H1 (cell line): ENCODE measurements around the gene SURF2. TPM values are rescaled to one million over a fixed set of nuclear protein-coding genes. Genes with fewer than 3 reads are reported as not detected.

ENCODE experiments used
- CTCF ChIA-PET: fragments of 300-600 bp; sonication (Branson Sonifier 250); formaldehyde crosslinking; loops from one replicate; lab custom pipeline; 2021; ENCODE audit not compliant: partially characterized antibody; lab: Charles Lee
- POLR2A ChIA-PET: fragments of 300-600 bp; sonication (Branson Sonifier 250); formaldehyde crosslinking; loops from one replicate; lab custom pipeline; 2021; ENCODE audit warnings: inconsistent platforms; ENCODE audit not compliant: partially characterized antibody; lab: Charles Lee
- DNase-seq, 2 experiments: peaks; one replicate each; pipeline versions ENCODE4 v3.0.0 to v3.0.0-alpha.2; 2010 to 2022; ENCODE audit warnings: low spot score in 2 of 2, low read depth in 1 of 2, mixed read lengths in 1 of 2
- FAIRE-seq: peaks from 2 replicates; lab custom pipeline; 2011; peaks lifted over from hg19 to GRCh38; lab: Jason Lieb, UNC
- H2AFZ ChIP-seq: 2 replicates; pipeline ENCODE4 v1.8.1; 2012; ENCODE audit warnings: low read length, inconsistent platforms
- H2AK5ac ChIP-seq: 2 replicates; pipeline ENCODE4 v1.6.1; 2013; ENCODE audit warnings: low read depth, low read length
- H2BK120ac ChIP-seq: replicated peaks from 2 replicates; pipeline ENCODE3; 2013; ENCODE audit warnings: low read depth, low read length, inconsistent platforms
- H2BK12ac ChIP-seq: 2 replicates; pipeline ENCODE4 v1.6.1; 2013; ENCODE audit warnings: low read depth, low read length
- H2BK15ac ChIP-seq: 2 replicates; pipeline ENCODE4 v1.6.1; 2013; ENCODE audit warnings: low read length
- H2BK20ac ChIP-seq: 2 replicates; pipeline ENCODE4 v1.6.1; 2013; ENCODE audit warnings: low read length
- H2BK5ac ChIP-seq: 2 replicates; pipeline ENCODE4 v1.6.1; 2013; ENCODE audit warnings: low read depth, low read length
- H3K14ac ChIP-seq: 2 replicates; pipeline ENCODE4 v1.6.1; 2013; ENCODE audit warnings: inconsistent platforms; ENCODE audit not compliant: insufficient read length
- H3K18ac ChIP-seq: 2 replicates; pipeline ENCODE4 v1.6.1; 2013; ENCODE audit warnings: low read length; ENCODE audit errors: extremely low read depth
- H3K23ac ChIP-seq: 2 replicates; pipeline ENCODE4 v1.6.1; 2013; ENCODE audit warnings: inconsistent platforms; ENCODE audit not compliant: insufficient read length
- H3K23me2 ChIP-seq: 2 replicates; pipeline ENCODE4 v1.6.1; 2013; ENCODE audit warnings: low read depth, low read length
- H3K27ac ChIP-seq: 2 replicates; pipeline ENCODE4 v1.6.1; 2011; ENCODE audit warnings: low read depth, low read length, inconsistent platforms
- H3K27me3 ChIP-seq, 4 experiments: replicated peaks in 1 of 4; 1 replicate in 1 of 4; 2 replicates in 3 of 4; pipeline versions ENCODE4 v1.6.1 to v1.8.1; 2011 to 2013; ENCODE audit warnings: low read length in 3 of 4, mild to moderate bottlenecking in 3 of 4, inconsistent platforms in 2 of 4, mixed read lengths in 2 of 4, moderate library complexity in 1 of 4; ENCODE audit not compliant: control insufficient read depth in 3 of 4, insufficient read depth in 3 of 4; ENCODE audit errors: extremely low read depth in 1 of 4
- H3K36me3 ChIP-seq, 4 experiments: 2 replicates each; pipeline versions ENCODE4 v1.6.1 to v1.8.1; 2011 to 2013; ENCODE audit warnings: mild to moderate bottlenecking in 4 of 4, low read length in 3 of 4, moderate library complexity in 2 of 4, control low read depth in 1 of 4, inconsistent platforms in 1 of 4; ENCODE audit not compliant: insufficient read depth in 4 of 4, control insufficient read depth in 2 of 4
- H3K4ac ChIP-seq: replicated peaks from 2 replicates; pipeline ENCODE3; 2013; ENCODE audit warnings: low read length, low read depth, mixed read lengths, inconsistent platforms; ENCODE audit not compliant: insufficient read length
- H3K4me1 ChIP-seq, 4 experiments: replicated peaks in 1 of 4; 1 replicate in 1 of 4; 2 replicates in 3 of 4; pipeline versions ENCODE4 v1.6.1 to v1.8.1; 2011 to 2013; ENCODE audit warnings: low read length in 3 of 4, inconsistent platforms in 2 of 4, mixed read lengths in 1 of 4; ENCODE audit not compliant: insufficient read depth in 4 of 4, control insufficient read depth in 3 of 4
- H3K4me2 ChIP-seq, 2 experiments: 2 replicates each; pipeline versions ENCODE4 v1.6.1 to v1.8.1; 2011 to 2013; ENCODE audit warnings: low read depth in 2 of 2, low read length in 2 of 2, control low read depth in 1 of 2, inconsistent platforms in 1 of 2, mild to moderate bottlenecking in 1 of 2; ENCODE audit not compliant: insufficient read depth in 1 of 2
- H3K4me3 ChIP-seq, 4 experiments: fragments of 200-600, 300-600 bp in 1 of 4; sonication (generic), shearing (Covaris generic), sonication (Bioruptor Twin) in 1 of 4; 2 replicates each; pipeline versions ENCODE4 v1.5.1 to v1.8.1; 2011 to 2016; ENCODE audit warnings: low read length in 4 of 4, low read depth in 3 of 4, control low read depth in 2 of 4, inconsistent platforms in 2 of 4, mild to moderate bottlenecking in 2 of 4, mixed read lengths in 1 of 4, moderate library complexity in 1 of 4; ENCODE audit not compliant: insufficient read depth in 2 of 4; ENCODE audit errors: extremely low read depth in 1 of 4
- H3K56ac ChIP-seq: replicated peaks from 2 replicates; pipeline ENCODE3; 2013; ENCODE audit warnings: low read depth, mild to moderate bottlenecking, mixed read lengths, low read length, inconsistent platforms; ENCODE audit not compliant: insufficient read length
- H3K79me1 ChIP-seq: 2 replicates; pipeline ENCODE4 v1.6.1; 2013; ENCODE audit warnings: low read depth, low read length, control low read depth
- H3K79me2 ChIP-seq, 2 experiments: 2 replicates each; pipeline versions ENCODE4 v1.6.1 to v1.8.1; 2012 to 2013; ENCODE audit warnings: low read length in 2 of 2, mild to moderate bottlenecking in 2 of 2, inconsistent platforms in 1 of 2; ENCODE audit not compliant: insufficient read depth in 2 of 2, control insufficient read depth in 1 of 2
- H3K9ac ChIP-seq, 4 experiments: replicated peaks in 1 of 4; 1 replicate in 1 of 4; 2 replicates in 3 of 4; pipeline versions ENCODE4 v1.6.1 to v1.8.1; 2011 to 2013; ENCODE audit warnings: low read depth in 3 of 4, low read length in 3 of 4, control low read depth in 2 of 4, mild to moderate bottlenecking in 2 of 4, moderate library complexity in 2 of 4, inconsistent platforms in 1 of 4; ENCODE audit errors: extremely low read depth in 1 of 4
- H3K9me3 ChIP-seq, 2 experiments: 2 replicates each; pipeline versions ENCODE4 v1.6.1 to v1.8.1; 2012 to 2013; ENCODE audit warnings: mild to moderate bottlenecking in 2 of 2, moderate library complexity in 2 of 2, control low read depth in 1 of 2, inconsistent platforms in 1 of 2, low read depth in 1 of 2, low read length in 1 of 2, mixed read lengths in 1 of 2; ENCODE audit not compliant: insufficient read depth in 2 of 2
- H4K20me1 ChIP-seq, 2 experiments: replicated peaks in 1 of 2; 2 replicates each; pipeline versions ENCODE3 to v1.8.1; 2011 to 2013; ENCODE audit warnings: inconsistent platforms in 2 of 2, low read length in 2 of 2, mild to moderate bottlenecking in 1 of 2; ENCODE audit not compliant: insufficient read depth in 2 of 2, control insufficient read depth in 1 of 2
- H4K5ac ChIP-seq: 2 replicates; pipeline ENCODE4 v1.6.1; 2013; ENCODE audit warnings: low read length, low read depth, mixed read lengths, inconsistent platforms; ENCODE audit not compliant: insufficient read length
- H4K8ac ChIP-seq: 2 replicates; pipeline ENCODE4 v1.8.0; 2013; ENCODE audit warnings: mild to moderate bottlenecking, moderate library complexity, low read length, inconsistent platforms; ENCODE audit not compliant: insufficient read depth; ENCODE audit errors: extremely low read depth
- H4K91ac ChIP-seq: replicated peaks from 2 replicates; pipeline ENCODE3; 2013; ENCODE audit warnings: low read length, mixed read lengths, inconsistent platforms; ENCODE audit not compliant: insufficient read length
- NRF1 ChIP-seq: IDR thresholded peaks from 2 replicates; pipeline ENCODE4 v1.6.1; 2011; ENCODE audit warnings: mild to moderate bottlenecking, low read depth, low read length, improper control_type of control experiment
- WGBS, 2 experiments: shearing (Covaris generic) in 1 of 2; methylation state at CpG; one replicate each; pipeline versions ENCODE4 v1.1.6 to v1.1.7; 2013 to 2015; ENCODE audit warnings: low lambda C conversion rate in 2 of 2, mixed read lengths in 2 of 2, inconsistent platforms in 1 of 2, low coverage in 1 of 2, missing lambda C conversion rate in 1 of 2; ENCODE audit not compliant: insufficient replicate concordance in 2 of 2, insufficient coverage in 1 of 2, insufficient read length in 1 of 2; ENCODE audit errors: extremely low coverage in 1 of 2, missing lambda C conversion rate in 1 of 2; 5-methylcytosine and 5-hydroxymethylcytosine counted together
- polyA plus RNA-seq, 7 experiments: library from polyadenylated mRNA; depleted of rRNA in 3 of 7; stranded (reverse) in 5 of 7; unstranded in 2 of 7; fragments of >200 nt in 5 of 7; fragments of 200-250 nt in 2 of 7; gene quantifications; 1 replicate in 5 of 7; 2 replicates in 1 of 7; 4 replicates in 1 of 7; pipeline versions ENCODE4 v1.2.1 to v1.2.3, GENCODE V29; 2011 to 2013; ENCODE audit warnings: missing spikeins in 2 of 7, mixed read lengths in 2 of 7
- total RNA-seq: library from RNA; stranded (reverse); fragmentation: NEBNext Ultra II Directional; extraction: Animal tissue kit (Norgen Biotek cat#: 25700); gene quantifications from 2 replicates; pipeline ENCODE4 v1.2.1, GENCODE V29; 2021
- TF ChIP-seq, protein P1 (sequence below), 3 experiments: IDR thresholded peaks; 1 replicate in 2 of 3; 2 replicates in 1 of 3; pipeline versions ENCODE4 v1.5.1 to v1.6.1; 2011; ENCODE audit warnings: low read length in 3 of 3, mild to moderate bottlenecking in 3 of 3, inconsistent platforms in 2 of 3, low read depth in 1 of 3, moderate library complexity in 1 of 3; ENCODE audit not compliant: insufficient read depth in 1 of 3; ENCODE audit errors: control extremely low read depth in 1 of 3

The SURF2 gene
- total and polyA plus RNA-seq, 2 of the 8 experiments (the other 6 are each of a cell fraction or from before 2014, with no cell fraction given): 36.6 to 37.7 TPM

DNA sequence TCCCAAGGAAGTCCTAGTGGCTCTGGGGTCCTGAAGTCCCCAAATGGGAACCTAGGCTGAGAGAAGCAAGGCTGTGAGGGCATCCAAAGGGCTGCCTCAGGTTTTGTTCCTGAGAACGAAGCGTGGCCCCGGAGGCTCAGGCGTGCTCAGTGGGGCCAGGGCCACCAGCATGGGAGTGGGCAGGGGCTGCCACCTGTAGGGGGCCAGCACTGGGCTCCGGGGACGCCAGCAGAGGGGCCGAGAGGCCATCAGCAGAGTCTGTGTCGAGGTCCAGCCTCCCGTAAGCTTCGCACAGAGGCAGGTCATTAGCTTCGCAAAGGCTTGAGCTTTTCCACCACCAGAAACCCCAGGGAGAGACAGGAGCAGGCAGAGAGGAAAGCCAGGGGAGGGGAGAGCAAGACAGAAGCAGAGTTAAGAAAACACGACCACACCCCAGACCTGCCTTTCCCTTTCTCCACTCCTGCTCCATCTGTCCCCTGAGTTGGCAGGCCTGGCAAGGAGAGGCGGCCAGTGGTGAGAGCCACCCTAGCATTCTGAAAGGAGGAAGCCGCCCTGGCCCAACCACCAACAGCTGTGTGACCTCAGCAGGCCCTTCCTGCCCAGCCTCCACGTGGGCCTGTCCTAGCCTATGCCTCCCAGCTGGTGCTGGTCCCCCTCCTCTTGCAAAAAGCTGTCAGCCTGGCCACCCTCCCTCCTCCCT is 14.8 kb upstream of the SURF2 start:
- DNase-seq (no peak), FAIRE-seq (no peak)
- Histone ChIP-seq H3K56ac (no peak overlapping the region), H3K9me3 (no peaks in the 10 kb centered on the region), H2BK5ac (no peak overlapping the region), H3K27ac (no peak overlapping the region), H2BK15ac (no peak overlapping the region), H2BK20ac (no peak overlapping the region), H3K23me2 (peaks cover 1% of the 10 kb centered on the region; the same call in 1 of the 2 replicates), H2BK120ac (no peak overlapping the region), H3K9ac (no peak overlapping the region), H4K8ac (no peak overlapping the region), H2BK12ac (no peak overlapping the region), H3K4me2 (no peak overlapping the region), H4K5ac (no peak overlapping the region), H2AK5ac (no peak overlapping the region), H3K14ac (no peak overlapping the region), H4K91ac (no peak overlapping the region), H4K20me1 (peaks cover 12 to 31% of the 10 kb centered on the region in 2 experiments), H3K23ac (no peak overlapping the region), H3K4me3 (no peak overlapping the region), H2AFZ (no peak overlapping the region), H3K79me2 (peaks cover 4 to 15% of the 10 kb centered on the region in 2 experiments; a peak in 3 of 4 replicates), H3K18ac (no peak overlapping the region), H3K27me3 (no peaks in the 10 kb centered on the region), H3K4ac (no peak overlapping the region), H3K79me1 (peaks cover 17% of the 10 kb centered on the region), H3K36me3 (peaks cover 31 to 70% (median 53%) of the 10 kb centered on the region in 4 experiments), H3K4me1 (peaks cover 0 to 3% (median 3%) of the 10 kb centered on the region in 4 experiments; a peak in 5 of 7 replicates)
- WGBS, 2 experiments: 86% methylated on average over 13 of the region's 15 CpGs; no CpG with 5 or more reads in 1 of the 2 experiments
- ChIA-PET CTCF (interaction anchor here (0.7 to 5.5 kb wide), 30 partner anchors 8 to 227 kb away, joined by 3 to 45 read pairs (median 5); partner anchors contain the start of genes SLC2A6 and SURF1), POLR2A (interaction anchor here (0.8 to 14.8 kb wide), 4 partner anchors 11 to 119 kb away, joined by 3 to 303 read pairs (median 14); partner anchors contain the start of genes ADAMTS13, MED22, RPL7A and SURF1)
- no peak for TF ChIP-seq NRF1
- TF ChIP-seq, protein P1, sequence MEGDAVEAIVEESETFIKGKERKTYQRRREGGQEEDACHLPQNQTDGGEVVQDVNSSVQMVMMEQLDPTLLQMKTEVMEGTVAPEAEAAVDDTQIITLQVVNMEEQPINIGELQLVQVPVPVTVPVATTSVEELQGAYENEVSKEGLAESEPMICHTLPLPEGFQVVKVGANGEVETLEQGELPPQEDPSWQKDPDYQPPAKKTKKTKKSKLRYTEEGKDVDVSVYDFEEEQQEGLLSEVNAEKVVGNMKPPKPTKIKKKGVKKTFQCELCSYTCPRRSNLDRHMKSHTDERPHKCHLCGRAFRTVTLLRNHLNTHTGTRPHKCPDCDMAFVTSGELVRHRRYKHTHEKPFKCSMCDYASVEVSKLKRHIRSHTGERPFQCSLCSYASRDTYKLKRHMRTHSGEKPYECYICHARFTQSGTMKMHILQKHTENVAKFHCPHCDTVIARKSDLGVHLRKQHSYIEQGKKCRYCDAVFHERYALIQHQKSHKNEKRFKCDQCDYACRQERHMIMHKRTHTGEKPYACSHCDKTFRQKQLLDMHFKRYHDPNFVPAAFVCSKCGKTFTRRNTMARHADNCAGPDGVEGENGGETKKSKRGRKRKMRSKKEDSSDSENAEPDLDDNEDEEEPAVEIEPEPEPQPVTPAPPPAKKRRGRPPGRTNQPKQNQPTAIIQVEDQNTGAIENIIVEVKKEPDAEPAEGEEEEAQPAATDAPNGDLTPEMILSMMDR (IDR thresholded peaks at IDR 0.05; ENCODE audit: control extremely low read depth in 1 of 3, insufficient read depth in 1 of 3, low read depth in 1 of 3, low read length in 3 of 3): no peak
